ENCODE data around the gene TNC. TPM values are rescaled to one million over a fixed set of nuclear protein-coding genes. Genes with fewer than 3 reads are reported as not detected.

The TNC gene
- total RNA-seq, 4 donors from 2014 or later = 18.5 to 27.0 (median 22.7) TPM

DNA sequence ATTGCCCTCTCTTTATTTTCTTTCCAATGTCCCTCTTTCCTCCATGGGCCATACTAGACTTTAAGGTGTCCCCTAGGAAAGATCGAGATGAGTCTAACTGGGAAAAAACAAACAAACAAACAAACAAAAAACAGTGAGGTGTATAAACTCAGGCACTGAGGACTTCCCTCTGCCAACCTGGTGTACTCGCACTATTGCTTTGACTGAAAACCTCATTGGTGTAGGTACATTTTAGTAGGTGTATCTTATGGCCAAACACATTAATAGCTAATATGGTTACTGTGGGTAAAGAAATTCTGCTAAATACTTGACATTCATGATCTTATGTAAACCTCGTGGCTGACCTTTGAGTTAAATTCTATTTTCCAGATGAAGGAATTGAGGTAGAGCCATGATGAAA lies 74.3 kb downstream of the TNC start:
- Histone ChIP-seq H3K4me3 (no peak overlapping the region), H3K4me1 (no peaks in the 10 kb centered on the region), H3K27ac (no peak overlapping the region), H3K27me3 (peaks cover 5% of the 10 kb centered on the region), H3K36me3 (no peaks in the 10 kb centered on the region), H3K9me3 (no peaks in the 10 kb centered on the region)
- DNase-seq (ENCODE audit: low spot score in 2 of 2) = no peak
- 92% methylated on average over 3 of the region's 3 CpGs for WGBS
- TF ChIP-seq EP300 (IDR thresholded peaks at IDR 0.05) (no peak), POLR2A (IDR thresholded peaks at IDR 0.05) (no peak), CTCF (IDR thresholded peaks at IDR 0.05) (no peak), POLR2AphosphoS5 (IDR thresholded peaks at IDR 0.05) (no peak)

DNA sequence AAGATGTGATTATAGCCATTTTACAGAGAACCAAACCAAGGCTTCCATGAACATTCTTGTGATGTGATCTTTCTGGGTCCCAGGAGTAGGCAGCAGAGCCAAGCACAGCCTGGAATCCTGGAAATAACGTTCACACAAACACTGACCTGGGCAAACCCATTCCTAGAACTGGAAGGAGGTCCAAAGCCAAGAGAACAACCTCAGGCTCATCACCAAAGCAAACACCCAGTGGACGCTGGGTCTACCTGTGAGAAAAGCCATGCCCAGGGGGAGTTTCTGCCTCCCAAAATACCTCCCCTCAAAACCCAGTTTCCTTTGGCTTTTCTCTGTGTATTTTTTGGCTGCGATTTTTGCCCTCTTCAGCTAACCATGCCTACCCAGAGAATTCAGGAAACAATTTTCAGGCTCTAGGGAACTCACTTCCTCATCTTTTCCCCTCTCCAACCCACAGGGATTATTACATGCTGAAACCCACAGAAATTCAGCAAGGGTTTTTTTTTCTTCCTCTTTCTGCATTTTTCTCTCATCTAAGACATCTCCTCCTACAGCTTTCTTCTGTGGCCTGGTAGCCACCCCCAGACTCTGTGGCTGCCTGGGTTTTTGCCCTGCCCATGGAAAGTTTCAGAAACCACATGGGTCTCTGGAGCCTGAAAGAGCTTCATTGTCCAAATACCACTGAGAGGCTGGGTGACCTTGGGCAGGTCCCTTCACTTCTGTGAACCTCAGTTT lies 75.0 kb downstream of the TNC start:
- H3K36me3 ChIP-seq = no peaks in the 10 kb centered on the region
- no peak overlapping the region for H3K4me3 ChIP-seq
- no peak for DNase-seq (ENCODE audit: low spot score in 2 of 2)
- peaks cover 5% of the 10 kb centered on the region for H3K27me3 ChIP-seq
- no peak overlapping the region for H3K27ac ChIP-seq
- H3K4me1 ChIP-seq = no peaks in the 10 kb centered on the region
- TF ChIP-seq CTCF (IDR thresholded peaks at IDR 0.05) (no peak), EP300 (IDR thresholded peaks at IDR 0.05) (no peak), POLR2A (IDR thresholded peaks at IDR 0.05) (no peak), POLR2AphosphoS5 (IDR thresholded peaks at IDR 0.05) (no peak)
- 47% methylated on average over 3 of the region's 3 CpGs for WGBS
- no peaks in the 10 kb centered on the region for H3K9me3 ChIP-seq

GRCh38 chr9:115039516-115040120 lies 78.3 kb downstream of the TNC start:
- H3K27ac ChIP-seq = no peak overlapping the region
- TF ChIP-seq POLR2A (IDR thresholded peaks at IDR 0.05) = no peak
- no peak for TF ChIP-seq CTCF (IDR thresholded peaks at IDR 0.05)
- no peak for TF ChIP-seq EP300 (IDR thresholded peaks at IDR 0.05)
- no peak for TF ChIP-seq POLR2AphosphoS5 (IDR thresholded peaks at IDR 0.05)
- H3K36me3 ChIP-seq = no peaks in the 10 kb centered on the region
- peaks cover 5% of the 10 kb centered on the region for H3K27me3 ChIP-seq
- no peaks in the 10 kb centered on the region for H3K9me3 ChIP-seq
- 81% methylated on average over 4 of the region's 4 CpGs for WGBS
- H3K4me1 ChIP-seq = peaks cover 16% of the 10 kb centered on the region
- DNase-seq (ENCODE audit: low spot score in 2 of 2) = no peak
- no peak overlapping the region for H3K4me3 ChIP-seq

DNA sequence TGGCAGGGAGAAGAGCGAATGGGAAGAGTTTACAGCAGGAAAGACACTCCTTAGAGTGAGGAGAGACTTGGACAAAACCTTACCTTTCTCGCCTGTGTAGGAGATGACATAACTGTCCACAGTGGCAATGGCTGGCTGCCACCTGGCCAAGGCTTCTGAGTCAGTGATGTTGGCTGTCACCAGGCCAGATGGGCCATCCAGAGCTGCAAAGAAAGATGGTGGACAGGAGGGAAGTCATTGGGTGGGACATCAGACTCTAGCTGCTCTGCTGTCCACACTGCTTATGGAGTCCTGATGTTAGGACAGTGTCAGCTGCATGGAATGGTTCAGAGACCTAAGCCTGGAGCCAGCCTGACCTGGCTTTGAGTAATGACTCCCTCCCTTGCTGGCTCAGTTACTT lies 79.8 kb downstream of the TNC start:
- Histone ChIP-seq H3K27me3 (no peaks in the 10 kb centered on the region), H3K4me1 (peaks cover 16% of the 10 kb centered on the region), H3K9me3 (no peaks in the 10 kb centered on the region), H3K4me3 (no peak overlapping the region), H3K36me3 (no peaks in the 10 kb centered on the region), H3K27ac (no peak overlapping the region)
- no peak for DNase-seq (ENCODE audit: low spot score in 2 of 2)
- TF ChIP-seq POLR2AphosphoS5 (IDR thresholded peaks at IDR 0.05) = no peak
- TF ChIP-seq CTCF (IDR thresholded peaks at IDR 0.05) = no peak
- no peak for TF ChIP-seq POLR2A (IDR thresholded peaks at IDR 0.05)
- TF ChIP-seq EP300 (IDR thresholded peaks at IDR 0.05) = no peak
- 82% methylated on average over 2 of the region's 2 CpGs for WGBS

- H3K4me3 ChIP-seq = no peak overlapping the region
- TF ChIP-seq POLR2AphosphoS5 (IDR thresholded peaks at IDR 0.05) (no peak), POLR2A (IDR thresholded peaks at IDR 0.05) (no peak), EP300 (IDR thresholded peaks at IDR 0.05) (no peak), CTCF (IDR thresholded peaks at IDR 0.05) (no peak)
- H3K27me3 ChIP-seq = no peaks in the 10 kb centered on the region
- H3K9me3 ChIP-seq = no peaks in the 10 kb centered on the region
- H3K36me3 ChIP-seq = no peaks in the 10 kb centered on the region
- H3K4me1 ChIP-seq = peaks cover 16% of the 10 kb centered on the region
- H3K27ac ChIP-seq = no peak overlapping the region
- 78% methylated on average over 2 of the region's 2 CpGs for whole genome bisulfite sequencing
- DNase-seq (ENCODE audit: low spot score in 2 of 2) = no peak
These were observed 81.3 kb downstream of the TNC start for GRCh38 chr9:115036691-115037090.

Measured in suprapubic skin (tissue), 4 donors.